Osteocyte (in vitro differentiated cells): ENCODE data around the gene GGACT. TPM values are rescaled to one million over a fixed set of nuclear protein-coding genes. Genes with fewer than 3 reads are reported as not detected.

Experiments used
- DNase-seq: peaks from one replicate; pipeline ENCODE4 v3.0.0; 2021; ENCODE audit warnings: mixed read lengths; ENCODE audit not compliant: unreplicated experiment; ENCODE audit errors: extremely low spot score
- H3K27ac Mint-ChIP-seq: one replicate; pipeline ENCODE4 v1.8.0; 2021; ENCODE audit warnings: mild to moderate bottlenecking, mixed read lengths; ENCODE audit not compliant: unreplicated experiment
- H3K27me3 Mint-ChIP-seq: one replicate; pipeline ENCODE4 v1.8.0; 2021; ENCODE audit warnings: mixed read lengths; ENCODE audit not compliant: unreplicated experiment
- H3K36me3 Mint-ChIP-seq: one replicate; pipeline ENCODE4 v1.8.0; 2021; ENCODE audit warnings: mixed read lengths; ENCODE audit not compliant: unreplicated experiment
- H3K4me1 Mint-ChIP-seq: one replicate; pipeline ENCODE4 v1.8.0; 2021; ENCODE audit warnings: mixed read lengths; ENCODE audit not compliant: unreplicated experiment
- H3K4me3 Mint-ChIP-seq: one replicate; pipeline ENCODE4 v1.8.0; 2021; ENCODE audit warnings: mild to moderate bottlenecking, moderate library complexity, mixed read lengths; ENCODE audit not compliant: unreplicated experiment
- H3K9me3 Mint-ChIP-seq: one replicate; pipeline ENCODE4 v1.8.0; 2021; ENCODE audit warnings: mixed read lengths; ENCODE audit not compliant: unreplicated experiment
- CTCF ChIP-seq: fragments of 200-600 bp; sonication (generic); IDR thresholded peaks from 2 replicates; pipeline ENCODE4 v1.5.0; 2021; ENCODE audit warnings: antibody characterized with exemption, mild to moderate bottlenecking, moderate library complexity
- total RNA-seq: library from RNA; stranded (reverse); gene quantifications from 2 replicates; pipeline ENCODE4 v1.2.1, GENCODE V29; 2021

Gene GGACT
- total RNA-seq, 1 donor from 2014 or later = 7.1 TPM

DNA sequence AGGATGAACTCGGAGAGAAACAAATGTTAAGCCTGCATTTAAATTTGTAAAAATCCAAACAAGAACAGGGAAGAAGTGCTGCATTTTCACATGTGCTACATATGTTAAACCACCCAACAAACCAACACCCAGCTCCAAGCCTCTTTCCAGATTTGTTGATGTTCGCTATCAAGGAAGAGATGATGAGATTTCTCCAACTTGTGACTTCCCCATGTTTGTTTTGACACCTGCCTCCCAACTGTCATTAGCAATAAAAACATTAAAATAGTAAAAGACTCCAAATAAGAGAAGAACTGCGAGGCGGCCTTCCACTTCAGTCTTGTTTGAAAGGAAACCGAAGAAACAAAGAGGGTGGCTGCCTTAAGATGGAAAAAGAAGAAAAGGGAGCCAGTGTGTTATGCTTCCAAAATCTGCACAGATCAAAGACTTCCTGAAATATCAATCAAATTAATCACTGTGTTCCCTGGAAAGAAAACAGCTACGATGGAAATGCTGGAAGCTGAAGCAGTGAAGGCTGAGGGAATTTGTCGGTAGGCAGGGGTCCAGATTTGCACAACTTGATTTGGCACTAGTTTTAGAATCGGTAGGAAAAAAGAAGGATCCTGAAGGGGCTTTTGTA, 14.0 kb upstream of the GGACT start:
- Mint-ChIP-seq H3K9me3 (no peaks in the 10 kb centered on the region), H3K4me3 (no peak overlapping the region), H3K27me3 (no peaks in the 10 kb centered on the region), H3K27ac (no peak overlapping the region), H3K36me3 (peaks cover 20% of the 10 kb centered on the region), H3K4me1 (peaks cover 7% of the 10 kb centered on the region)
- no peak for DNase-seq
- TF ChIP-seq CTCF = no peak

DNA sequence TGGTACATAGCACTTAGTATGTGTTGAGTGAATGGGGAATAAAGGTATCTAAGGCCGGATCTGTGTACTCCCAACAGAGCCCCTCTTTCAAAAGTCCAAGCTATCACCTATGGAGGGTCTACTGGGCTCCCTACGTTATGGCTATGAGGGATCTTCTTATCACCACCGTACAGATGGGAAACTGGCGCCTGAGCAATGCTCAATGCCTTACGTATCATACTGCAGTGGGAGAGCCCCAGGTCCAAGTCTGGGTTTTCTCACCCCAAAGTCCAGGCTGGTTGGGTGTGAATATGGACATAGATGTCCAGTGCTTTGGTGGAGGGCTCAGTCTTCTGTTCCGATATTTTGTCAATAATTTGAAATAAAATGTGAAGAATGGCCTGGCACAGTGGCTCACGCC, 13.1 kb upstream of the GGACT start:
- no peaks in the 10 kb centered on the region for H3K27me3 Mint-ChIP-seq
- peaks cover 7% of the 10 kb centered on the region for H3K4me1 Mint-ChIP-seq
- H3K36me3 Mint-ChIP-seq = peaks cover 17% of the 10 kb centered on the region
- H3K9me3 Mint-ChIP-seq = no peaks in the 10 kb centered on the region
- no peak for TF ChIP-seq CTCF
- DNase-seq = no peak
- no peak overlapping the region for H3K4me3 Mint-ChIP-seq
- no peak overlapping the region for H3K27ac Mint-ChIP-seq

- Mint-ChIP-seq H3K4me1 (peaks cover 7% of the 10 kb centered on the region), H3K4me3 (no peak overlapping the region), H3K27ac (no peak overlapping the region), H3K27me3 (no peaks in the 10 kb centered on the region), H3K36me3 (peaks cover 13% of the 10 kb centered on the region), H3K9me3 (no peaks in the 10 kb centered on the region)
- no peak for TF ChIP-seq CTCF
- no peak for DNase-seq
These were observed 12.3 kb upstream of the GGACT start for GRCh38 chr13:100600915-100601314.

DNA sequence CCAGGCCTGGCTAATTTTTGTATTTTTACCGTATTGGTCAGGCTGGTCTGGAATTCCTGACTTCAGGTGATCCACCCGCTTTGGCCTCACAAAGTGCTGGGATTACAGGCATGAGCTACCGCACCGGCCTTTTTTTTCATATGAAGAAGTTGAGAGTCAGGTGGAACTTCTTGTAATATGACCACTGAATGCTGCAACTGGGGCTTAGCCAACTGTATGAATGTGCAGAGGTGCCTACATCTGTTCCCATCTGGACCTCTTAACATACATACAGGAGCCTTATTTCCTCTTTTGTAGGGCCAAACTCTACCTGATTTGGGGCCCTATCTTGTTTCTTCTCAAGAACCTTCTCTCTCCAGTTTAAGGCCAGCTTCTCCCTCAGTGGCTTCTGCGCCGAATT, 11.9 kb upstream of the GGACT start:
- no peaks in the 10 kb centered on the region for H3K9me3 Mint-ChIP-seq
- H3K4me1 Mint-ChIP-seq = peaks cover 7% of the 10 kb centered on the region
- TF ChIP-seq CTCF = no peak
- no peaks in the 10 kb centered on the region for H3K27me3 Mint-ChIP-seq
- no peak for DNase-seq
- H3K27ac Mint-ChIP-seq = no peak overlapping the region
- peaks cover 13% of the 10 kb centered on the region for H3K36me3 Mint-ChIP-seq
- H3K4me3 Mint-ChIP-seq = no peak overlapping the region

DNA sequence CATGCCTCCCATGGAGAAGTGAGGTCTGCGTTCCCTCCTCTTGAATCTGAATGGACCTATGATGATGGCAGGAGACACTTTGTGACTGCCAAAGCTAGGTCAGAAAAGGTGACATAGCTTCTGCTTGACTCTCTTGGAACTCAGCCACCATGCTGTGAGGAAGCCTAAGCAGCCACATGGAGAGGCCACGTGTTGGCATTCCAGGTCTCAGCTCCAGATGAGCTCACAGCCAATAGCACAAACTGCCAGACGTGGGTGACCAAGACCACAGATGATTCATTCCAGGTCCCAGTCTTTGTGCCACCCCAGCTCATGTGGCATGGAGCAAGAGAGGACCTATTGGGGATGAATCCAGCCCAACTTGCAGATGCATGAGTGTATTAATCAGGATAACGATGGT, 8.7 kb upstream of the GGACT start:
- Mint-ChIP-seq H3K36me3 (no peaks in the 10 kb centered on the region), H3K4me3 (no peak overlapping the region), H3K9me3 (no peaks in the 10 kb centered on the region), H3K4me1 (no peaks in the 10 kb centered on the region), H3K27ac (no peak overlapping the region), H3K27me3 (no peaks in the 10 kb centered on the region)
- no peak for DNase-seq
- TF ChIP-seq CTCF = no peak
